HG03469 (cell line): ENCODE data around the gene LUZP2.

ENCODE experiments used
- ATAC-seq: cut with Tn5 transposase; IDR thresholded peaks from one replicate; pipeline ENCODE4 v1.9.1; 2021; ENCODE audit warnings: mild to moderate bottlenecking, moderate library complexity, moderate number of reproducible peaks; ENCODE audit not compliant: unreplicated experiment

Gene LUZP2

DNA sequence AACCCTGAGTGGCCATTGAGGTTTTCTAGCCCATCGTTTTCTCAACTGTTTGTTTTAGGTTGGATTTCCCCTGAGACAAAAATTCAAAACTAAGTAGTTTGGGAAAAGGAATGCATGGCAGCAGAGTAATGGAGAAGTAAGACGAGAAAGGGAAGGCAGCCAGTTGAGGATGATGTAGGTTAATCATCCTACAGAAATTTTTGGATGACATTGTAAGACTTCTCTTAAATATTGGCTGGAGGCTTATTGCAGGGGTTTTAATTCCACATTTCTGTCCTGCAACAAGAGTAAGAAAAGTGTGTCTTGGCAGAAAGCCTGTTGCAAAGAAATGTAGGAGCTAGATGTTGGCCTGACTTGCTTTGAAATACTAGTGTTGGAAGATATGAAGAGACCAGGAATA, 308.8 kb downstream of the LUZP2 start:
- no peak for ATAC-seq

DNA sequence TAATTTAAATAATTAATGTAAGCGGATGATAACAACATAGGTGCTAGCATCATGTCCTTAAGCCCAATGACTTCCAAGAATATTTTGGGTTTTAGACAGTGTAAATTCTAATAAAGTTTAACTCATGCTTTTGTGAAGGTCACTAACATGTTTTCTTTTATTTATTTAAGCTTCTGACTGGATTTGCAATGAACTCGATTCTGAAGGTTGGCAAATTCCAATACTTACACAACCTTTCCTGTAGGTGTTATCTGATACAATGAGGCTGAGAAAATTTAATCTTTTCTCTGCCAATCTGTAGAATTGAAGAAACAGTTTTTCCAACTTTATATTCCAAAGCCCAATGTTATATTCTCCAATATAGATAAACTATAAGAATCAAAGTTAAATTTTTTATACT, 311.3 kb downstream of the LUZP2 start:
- ATAC-seq: no peak

DNA sequence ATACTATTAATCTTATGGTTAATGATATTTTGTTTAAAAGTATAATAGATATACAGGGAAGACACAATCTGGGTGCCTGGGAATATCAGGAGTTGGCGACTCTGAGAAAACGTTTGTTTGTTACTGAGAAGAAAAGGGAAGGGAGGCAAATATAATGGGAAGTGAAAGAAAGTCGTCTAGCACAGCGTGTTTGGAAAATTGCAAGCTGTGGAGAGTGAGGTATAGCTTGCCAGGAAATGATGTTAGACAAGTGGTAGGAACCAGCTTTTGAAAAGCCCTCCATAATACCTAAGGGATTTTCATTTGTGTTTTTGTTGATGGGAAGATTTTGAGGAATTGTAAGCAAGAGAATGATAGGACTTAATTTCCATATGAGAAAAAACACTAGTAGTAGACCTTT, 322.2 kb downstream of the LUZP2 start:
- no peak for ATAC-seq

- ATAC-seq: no peak
Observed at GRCh38 chr11:24819863-24820434, 323.1 kb downstream of the LUZP2 start.

DNA sequence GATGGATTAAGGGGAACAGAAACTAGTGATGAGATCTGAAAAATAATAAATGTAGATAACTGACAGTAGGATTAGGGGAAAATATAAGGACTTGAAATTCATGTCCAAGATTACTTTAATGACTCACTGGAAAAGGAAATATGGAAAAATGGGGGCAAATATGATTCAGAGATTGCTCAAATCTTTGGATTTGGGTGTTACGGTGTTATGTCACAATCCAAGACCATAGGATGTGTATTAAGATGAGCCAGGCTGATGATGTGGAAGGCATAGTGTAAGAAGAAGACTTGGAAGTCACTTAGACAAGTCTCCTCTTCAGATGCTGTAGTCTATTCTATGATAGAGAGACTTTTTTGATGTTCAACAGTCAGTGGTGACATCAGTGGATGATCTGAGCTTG, 323.7 kb downstream of the LUZP2 start:
- no peak for ATAC-seq

DNA sequence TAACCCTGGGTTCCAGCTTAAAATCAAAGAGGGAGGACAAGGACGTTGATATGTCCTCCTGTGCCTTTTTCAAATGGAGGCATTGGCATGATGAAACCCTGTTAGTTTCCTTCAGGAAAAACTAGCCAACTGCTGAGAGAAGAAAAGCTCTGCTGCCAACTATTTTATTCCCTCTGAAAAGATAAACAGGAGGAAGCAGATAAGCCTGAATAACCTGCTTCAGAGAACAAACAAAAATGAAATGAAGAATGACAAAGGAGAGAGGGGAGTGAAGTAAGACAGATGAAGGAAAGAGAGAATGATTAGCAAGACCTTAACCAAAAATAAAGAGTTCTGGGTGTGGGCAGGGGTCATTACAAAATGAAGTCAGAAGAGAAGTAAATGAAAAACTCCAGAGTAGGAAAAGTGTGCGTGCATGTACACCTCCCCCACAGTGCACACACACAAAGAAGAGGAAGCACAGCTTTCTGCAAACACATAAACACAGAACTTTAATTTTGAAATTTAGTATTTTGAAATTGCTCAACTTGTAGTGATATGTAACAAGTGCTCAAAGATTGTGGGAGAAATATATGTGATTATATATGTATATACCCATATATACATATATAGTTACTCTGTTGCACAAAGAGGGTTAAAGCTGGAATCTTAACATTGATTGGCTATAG, 332.2 kb downstream of the LUZP2 start:
- ATAC-seq: no peak

- ATAC-seq: no peak
Observed at GRCh38 chr11:24833573-24833972, 336.7 kb downstream of the LUZP2 start.

DNA sequence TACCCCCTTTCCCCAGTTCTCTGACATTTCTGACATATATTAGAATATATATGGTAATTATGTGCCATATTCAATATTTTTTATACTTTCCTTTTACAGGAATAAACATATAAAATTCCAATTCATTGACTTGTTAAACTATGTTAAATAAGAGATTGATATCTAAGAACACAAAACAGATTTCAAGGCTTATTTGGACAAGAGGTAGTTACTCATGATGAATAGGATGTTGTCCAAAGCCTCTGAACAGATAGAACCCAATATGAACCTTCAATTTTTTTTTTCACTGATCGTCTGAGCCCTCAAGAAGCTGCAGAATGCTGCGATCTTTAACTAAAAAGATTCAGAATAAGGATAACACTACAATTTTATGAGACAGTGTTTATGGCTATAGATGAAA, 340.3 kb downstream of the LUZP2 start:
- ATAC-seq: no peak

GRCh38 chr11:24842308-24842707, 345.5 kb downstream of the LUZP2 start:
- no peak for ATAC-seq

- no peak for ATAC-seq
Observed at GRCh38 chr11:24844406-24844805, 347.6 kb downstream of the LUZP2 start.

DNA sequence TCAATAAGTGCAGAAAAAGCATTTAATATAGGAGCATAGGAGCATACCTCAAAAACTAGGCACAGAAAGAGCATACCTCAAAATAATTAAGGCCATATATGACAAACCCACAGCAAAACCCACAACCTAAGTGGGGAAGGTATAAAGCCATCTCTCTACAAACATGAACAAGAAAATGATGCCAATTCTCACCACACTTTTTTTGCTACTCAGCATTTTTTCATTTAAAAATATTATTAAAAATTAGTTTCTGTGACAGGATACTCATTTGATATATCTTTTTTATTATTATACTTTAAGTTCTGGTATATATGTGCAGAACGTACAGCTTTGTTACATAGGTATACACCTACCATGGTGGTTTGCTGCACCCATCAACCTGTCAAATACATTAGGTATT, 352.0 kb downstream of the LUZP2 start:
- no peak for ATAC-seq

- no peak for ATAC-seq
Observed at GRCh38 chr11:24855951-24856350, 359.1 kb downstream of the LUZP2 start.

GRCh38 chr11:24859801-24860300, 363.0 kb downstream of the LUZP2 start:
- no peak for ATAC-seq

DNA sequence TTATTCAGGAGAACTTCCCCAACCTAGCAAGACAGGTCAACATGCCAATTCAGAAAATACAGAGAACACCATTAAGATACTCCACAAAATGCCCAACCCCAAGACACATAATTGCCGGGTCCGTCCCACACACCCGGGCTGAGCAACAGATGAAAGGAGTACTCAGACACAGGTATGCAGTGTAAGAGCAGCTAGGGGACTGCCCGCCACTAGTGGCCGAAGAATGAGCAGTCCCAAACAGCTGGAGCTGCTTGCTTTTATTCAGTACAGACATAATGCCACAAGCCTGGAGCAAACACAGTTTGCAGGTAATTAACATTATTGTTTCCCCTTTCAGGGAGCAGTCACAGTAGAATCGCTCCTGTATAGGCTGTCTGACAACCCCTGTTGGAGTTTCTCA, 364.6 kb downstream of the LUZP2 start:
- ATAC-seq: no peak

GRCh38 chr11:24866743-24867142, 369.9 kb downstream of the LUZP2 start:
- no peak for ATAC-seq

DNA sequence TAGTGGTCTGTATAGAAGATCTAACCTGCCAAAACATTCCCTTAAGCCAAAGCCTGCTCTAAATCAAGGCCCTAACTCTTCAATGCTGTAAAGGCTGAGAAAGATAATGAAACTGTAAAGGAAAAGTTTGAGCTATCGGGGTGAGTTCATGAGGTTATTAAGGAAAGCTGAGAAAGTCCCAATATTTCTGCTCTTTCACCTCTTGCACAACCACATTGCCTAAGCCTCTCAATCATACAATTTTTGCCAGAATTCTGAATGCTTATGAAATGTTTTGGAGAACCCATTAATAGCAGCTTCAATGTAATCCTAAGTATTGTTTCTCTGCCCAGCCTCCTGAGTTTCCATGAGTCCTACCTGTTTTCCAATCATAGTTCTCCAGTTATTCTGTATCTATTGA, 373.2 kb downstream of the LUZP2 start:
- no peak for ATAC-seq

GRCh38 chr11:24872186-24872585, 375.3 kb downstream of the LUZP2 start:
- ATAC-seq: no peak

GRCh38 chr11:24872651-24873311, 375.9 kb downstream of the LUZP2 start:
- ATAC-seq: no peak

- no peak for ATAC-seq
Observed at GRCh38 chr11:24880962-24881361, 384.1 kb downstream of the LUZP2 start.

GRCh38 chr11:24885580-24886173, 388.8 kb downstream of the LUZP2 start:
- ATAC-seq: no peak

DNA sequence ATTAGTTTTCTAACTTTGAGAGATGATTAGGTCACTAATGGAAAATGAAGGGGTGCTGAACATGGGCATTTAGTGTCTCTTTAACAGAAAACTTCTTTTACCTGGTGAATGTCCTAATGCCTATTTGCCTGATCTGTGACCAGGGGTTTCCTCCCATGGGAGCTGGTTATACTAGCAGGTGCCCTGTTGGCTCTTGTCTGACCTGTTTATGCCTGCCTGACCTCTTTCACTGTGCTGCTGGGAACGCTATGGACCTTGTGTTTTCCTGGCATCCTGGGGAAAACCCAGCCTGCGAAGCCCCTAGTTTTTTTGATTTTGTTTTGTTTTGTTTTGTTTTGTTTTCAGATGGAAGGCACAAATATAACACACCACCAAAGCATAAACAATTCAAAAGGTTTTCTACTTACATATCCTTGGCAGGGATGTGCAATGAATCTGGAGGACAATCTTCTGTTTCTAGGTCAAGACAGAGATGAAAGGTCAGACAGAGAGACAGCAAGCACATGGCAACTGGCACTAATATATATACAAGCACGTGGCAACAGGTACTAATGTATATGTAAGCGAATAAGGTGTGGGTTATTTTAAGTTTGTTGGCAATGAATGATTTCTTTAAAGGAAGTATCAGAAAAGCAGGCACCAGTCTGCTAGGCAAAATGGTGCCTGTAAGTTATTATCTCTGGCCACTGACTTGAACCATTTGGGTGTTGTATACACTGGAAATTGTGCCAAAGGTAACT, 390.2 kb downstream of the LUZP2 start:
- ATAC-seq: no peak
